ENCODE results near the gene OR2K2. TPM values are rescaled to one million over a fixed set of nuclear protein-coding genes. Genes with fewer than 3 reads are reported as not detected.

OR2K2 gene
- total RNA-seq (not detected in 2 replicates), polyA plus RNA-seq (not detected in 2 replicates), polyA minus RNA-seq (ENCODE audit: low replicate concordance) (not detected in 2 replicates)
- not detected in 2 replicates for polyA plus RNA-seq (2012)

GRCh38 chr9:111330124-111330523 is at the start of gene OR2K2:
Gene OR2K2, minus strand, starts transcription at chr9:111330224. Its CDS starts 1,791 bp downstream, at chr9:111328433.
- no peak within 1 kb of the TSS for H3K9ac ChIP-seq (ENCODE audit: insufficient read depth, low read length)
- no peak within 1 kb of the TSS for H3K27ac ChIP-seq (ENCODE audit: insufficient read depth, low read length)
- no peak within 1 kb of the TSS for H2AFZ ChIP-seq (ENCODE audit: low read length)
- no peaks in the 10 kb centered on the region for H3K27me3 ChIP-seq (ENCODE audit: control insufficient read depth, insufficient read depth, low read length)
- H3K4me3 ChIP-seq (replicated peaks in 1 of 4; ENCODE audit: control extremely low read depth in 1 of 4, insufficient read depth in 1 of 4, low read depth in 3 of 4, low read length in 4 of 4): no peak within 1 kb of the TSS
- no peaks in the 10 kb centered on the region for H3K4me1 ChIP-seq (ENCODE audit: control insufficient read depth, extremely low read depth, insufficient read depth, low read length)
- H3K4me2 ChIP-seq (ENCODE audit: extremely low read depth, insufficient read depth, low read length): no peak within 1 kb of the TSS
- H3K9me3 ChIP-seq (ENCODE audit: control insufficient read depth, insufficient read depth, low read depth, low read length): no peaks in the 10 kb centered on the region
- no peaks in the 10 kb centered on the region for H3K36me3 ChIP-seq (ENCODE audit: control insufficient read depth, insufficient read depth, low read length)
- DNase-seq (ENCODE audit: low read depth in 2 of 2): no peak
- TF ChIP-seq EZH2 (IDR thresholded peaks at IDR 0.05; ENCODE audit: low read length, missing control alignments): no peak
- no peaks in the 10 kb centered on the region for H4K20me1 ChIP-seq (ENCODE audit: control insufficient read depth, extremely low read depth, insufficient read depth, low read length)
- no peaks in the 10 kb centered on the region for H3K79me2 ChIP-seq (ENCODE audit: control insufficient read depth, insufficient read depth, low read length)

- H3K4me2 ChIP-seq (ENCODE audit: extremely low read depth, insufficient read depth, low read length): no peak overlapping the region
- DNase-seq (ENCODE audit: low read depth in 2 of 2): peak; percentile 2 to 9
- no peaks in the 10 kb centered on the region for H3K27me3 ChIP-seq (ENCODE audit: control insufficient read depth, insufficient read depth, low read length)
- no peak overlapping the region for H2AFZ ChIP-seq (ENCODE audit: low read length)
- H3K79me2 ChIP-seq (ENCODE audit: control insufficient read depth, insufficient read depth, low read length): no peaks in the 10 kb centered on the region
- no peak overlapping the region for H3K9ac ChIP-seq (ENCODE audit: insufficient read depth, low read length)
- TF ChIP-seq EZH2 (IDR thresholded peaks at IDR 0.05; ENCODE audit: low read length, missing control alignments): no peak
- no peak for TF ChIP-seq CTCF (conservative IDR thresholded peaks at IDR 0.05 in 1 of 2, IDR thresholded peaks at IDR 0.05 in 1 of 2; ENCODE audit: low read depth in 1 of 2, low read length in 2 of 2)
- H4K20me1 ChIP-seq (ENCODE audit: control insufficient read depth, extremely low read depth, insufficient read depth, low read length): no peaks in the 10 kb centered on the region
- peaks cover 10% of the 10 kb centered on the region for H3K36me3 ChIP-seq (ENCODE audit: control insufficient read depth, insufficient read depth, low read length)
- H3K9me3 ChIP-seq (ENCODE audit: control insufficient read depth, insufficient read depth, low read depth, low read length): no peaks in the 10 kb centered on the region
- H3K4me1 ChIP-seq (ENCODE audit: control insufficient read depth, extremely low read depth, insufficient read depth, low read length): no peaks in the 10 kb centered on the region
- H3K27ac ChIP-seq (ENCODE audit: insufficient read depth, low read length): no peak overlapping the region
- no peak overlapping the region for H3K4me3 ChIP-seq (replicated peaks in 1 of 4; ENCODE audit: control extremely low read depth in 1 of 4, insufficient read depth in 1 of 4, low read depth in 3 of 4, low read length in 4 of 4)
These were observed 46.0 kb upstream of the OR2K2 start for GRCh38 chr9:111375817-111376564.

GRCh38 chr9:111375062-111375461 is 45.0 kb upstream of the OR2K2 start:
- TF ChIP-seq CTCF (conservative IDR thresholded peaks at IDR 0.05 in 1 of 2, IDR thresholded peaks at IDR 0.05 in 1 of 2; ENCODE audit: low read depth in 1 of 2, low read length in 2 of 2) (no peak), EZH2 (IDR thresholded peaks at IDR 0.05; ENCODE audit: low read length, missing control alignments) (no peak)
- Histone ChIP-seq H3K4me3 (replicated peaks in 1 of 4; ENCODE audit: control extremely low read depth in 1 of 4, insufficient read depth in 1 of 4, low read depth in 3 of 4, low read length in 4 of 4) (no peak overlapping the region), H3K4me1 (ENCODE audit: control insufficient read depth, extremely low read depth, insufficient read depth, low read length) (no peaks in the 10 kb centered on the region), H3K27ac (ENCODE audit: insufficient read depth, low read length) (no peak overlapping the region), H3K79me2 (ENCODE audit: control insufficient read depth, insufficient read depth, low read length) (no peaks in the 10 kb centered on the region), H3K9ac (ENCODE audit: insufficient read depth, low read length) (no peak overlapping the region), H3K27me3 (ENCODE audit: control insufficient read depth, insufficient read depth, low read length) (no peaks in the 10 kb centered on the region), H2AFZ (ENCODE audit: low read length) (no peak overlapping the region), H3K9me3 (ENCODE audit: control insufficient read depth, insufficient read depth, low read depth, low read length) (no peaks in the 10 kb centered on the region), H3K36me3 (ENCODE audit: control insufficient read depth, insufficient read depth, low read length) (peaks cover 16% of the 10 kb centered on the region), H3K4me2 (ENCODE audit: extremely low read depth, insufficient read depth, low read length) (no peak overlapping the region), H4K20me1 (ENCODE audit: control insufficient read depth, extremely low read depth, insufficient read depth, low read length) (no peaks in the 10 kb centered on the region)
- DNase-seq (ENCODE audit: low read depth in 2 of 2): no peak

Measured in fibroblast of lung (primary cell).